HG03039 (cell line): ENCODE results near the gene SLC22A31.

Experiments used
- ATAC-seq: cut with Tn5 transposase; IDR thresholded peaks from one replicate; pipeline ENCODE4 v1.9.1; 2021; ENCODE audit warnings: mild to moderate bottlenecking, moderate library complexity; ENCODE audit not compliant: unreplicated experiment

Gene SLC22A31

GRCh38 chr16:89152831-89153700 is 47.3 kb downstream of the SLC22A31 start:
- no peak for ATAC-seq

- no peak for ATAC-seq
These were observed 49.4 kb downstream of the SLC22A31 start for GRCh38 chr16:89150981-89151380.

- ATAC-seq = no peak
These were observed 50.1 kb downstream of the SLC22A31 start for GRCh38 chr16:89150090-89150835.

GRCh38 chr16:89149386-89149785 is 51.0 kb downstream of the SLC22A31 start:
- no peak for ATAC-seq

- no peak for ATAC-seq
These were observed 53.1 kb downstream of the SLC22A31 start for GRCh38 chr16:89147085-89147817.

- ATAC-seq = no peak
These were observed 53.9 kb downstream of the SLC22A31 start for GRCh38 chr16:89146211-89147005.
